Measurements from ENCODE around the gene MLYCD. TPM values are rescaled to one million over a fixed set of nuclear protein-coding genes. Genes with fewer than 3 reads are reported as not detected.
A peak's percentile ranks its signal among the peaks of the same experiment; 100 is the strongest.

MLYCD gene
- total and polyA plus RNA-seq, 4 donors: 3.7 to 24.4 (median 7.5) TPM

DNA sequence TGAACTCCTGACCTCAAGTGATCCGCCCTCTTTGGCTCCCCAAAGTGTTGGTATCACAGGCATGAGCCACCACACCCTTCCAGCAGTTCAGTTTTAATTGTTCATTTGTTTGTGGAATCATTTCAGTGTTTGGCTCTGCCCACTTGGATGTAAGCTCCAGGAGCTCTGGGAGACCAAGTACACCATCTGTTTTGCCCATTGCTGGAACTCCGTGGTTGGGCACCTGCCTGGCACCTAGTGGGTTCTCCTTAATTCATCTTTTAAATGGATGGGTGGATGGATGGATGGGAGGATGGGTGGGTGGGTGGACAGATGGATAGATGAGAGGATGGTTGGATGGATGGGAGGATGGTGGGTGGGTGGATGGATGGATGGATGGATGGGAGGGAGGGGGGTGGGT is 68.2 kb downstream of the MLYCD start (continued):
- TF ChIP-seq RXRA (IDR thresholded peaks at IDR 0.05): no peak
- no peak for TF ChIP-seq HNF4G (IDR thresholded peaks at IDR 0.05)

DNA sequence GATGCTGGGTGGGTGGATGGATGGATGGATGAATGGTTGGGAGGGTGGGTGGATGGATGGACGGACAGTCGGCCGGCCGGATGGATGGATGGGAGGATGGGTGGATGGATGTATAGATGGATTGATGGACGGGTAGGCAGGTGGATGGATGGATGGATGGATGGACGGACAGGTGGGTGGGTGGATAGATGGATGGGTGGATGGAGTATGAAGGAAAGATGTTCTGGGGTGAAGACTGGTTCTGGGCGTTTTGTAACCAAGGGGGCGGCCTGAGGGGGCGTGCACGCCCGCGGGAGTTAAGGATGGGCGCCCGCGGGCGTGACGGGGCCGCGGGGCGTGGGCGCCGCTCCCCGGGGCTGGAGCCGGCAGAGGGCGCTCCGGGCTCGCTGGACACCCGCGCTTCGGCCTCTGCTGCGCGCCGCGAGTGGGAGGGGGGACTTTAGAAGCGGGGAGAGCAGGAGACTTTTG is 69.0 kb downstream of the MLYCD start, which contains the start of gene NECAB2:
TSS of gene NECAB2 (plus strand) at position 407 of the 468 bp plus-strand sequence. CDS start 405 bp downstream, outside the sequence.
- Histone ChIP-seq H3K27ac (ENCODE audit: low read depth in 1 of 2, low read length in 2 of 2) (no peak within 1 kb of the TSS), H3K4me1 (ENCODE audit: control insufficient read depth in 4 of 4, insufficient read depth in 4 of 4, low read length in 3 of 4) (peaks cover 0 to 7% (median 1%) of the 10 kb centered on the region in 4 donors), H3K4me3 (ENCODE audit: low read depth in 1 of 3, low read length in 3 of 3) (peak within 1 kb of the TSS in 1 of 3 donors; percentile 38), H3K9me3 (ENCODE audit: control insufficient read depth in 4 of 4, low read length in 3 of 4) (no peaks in the 10 kb centered on the region), H3K36me3 (ENCODE audit: control insufficient read depth in 4 of 4, insufficient read depth in 3 of 4, low read depth in 1 of 4, low read length in 3 of 4) (peaks cover 4 to 32% (median 21%) of the 10 kb centered on the region in 4 donors), H3K9ac (ENCODE audit: low read depth in 1 of 2, low read length in 2 of 2) (no peak within 1 kb of the TSS), H3K27me3 (ENCODE audit: control insufficient read depth in 4 of 4, insufficient read depth in 4 of 4, low read length in 3 of 4) (no peaks in the 10 kb centered on the region)
- WGBS: 8% methylated on average over 35 of the region's 35 CpGs
- DNase-seq (ENCODE audit: low spot score): no peak
- no peak for TF ChIP-seq YY1 (IDR thresholded peaks at IDR 0.05)
- peak; percentile 24 to 48 for TF ChIP-seq RAD21 (IDR thresholded peaks at IDR 0.05)
- TF ChIP-seq, protein P1, sequence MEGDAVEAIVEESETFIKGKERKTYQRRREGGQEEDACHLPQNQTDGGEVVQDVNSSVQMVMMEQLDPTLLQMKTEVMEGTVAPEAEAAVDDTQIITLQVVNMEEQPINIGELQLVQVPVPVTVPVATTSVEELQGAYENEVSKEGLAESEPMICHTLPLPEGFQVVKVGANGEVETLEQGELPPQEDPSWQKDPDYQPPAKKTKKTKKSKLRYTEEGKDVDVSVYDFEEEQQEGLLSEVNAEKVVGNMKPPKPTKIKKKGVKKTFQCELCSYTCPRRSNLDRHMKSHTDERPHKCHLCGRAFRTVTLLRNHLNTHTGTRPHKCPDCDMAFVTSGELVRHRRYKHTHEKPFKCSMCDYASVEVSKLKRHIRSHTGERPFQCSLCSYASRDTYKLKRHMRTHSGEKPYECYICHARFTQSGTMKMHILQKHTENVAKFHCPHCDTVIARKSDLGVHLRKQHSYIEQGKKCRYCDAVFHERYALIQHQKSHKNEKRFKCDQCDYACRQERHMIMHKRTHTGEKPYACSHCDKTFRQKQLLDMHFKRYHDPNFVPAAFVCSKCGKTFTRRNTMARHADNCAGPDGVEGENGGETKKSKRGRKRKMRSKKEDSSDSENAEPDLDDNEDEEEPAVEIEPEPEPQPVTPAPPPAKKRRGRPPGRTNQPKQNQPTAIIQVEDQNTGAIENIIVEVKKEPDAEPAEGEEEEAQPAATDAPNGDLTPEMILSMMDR (IDR thresholded peaks at IDR 0.05; ENCODE audit: low read depth, low read length, missing input control): peak; percentile 44

DNA sequence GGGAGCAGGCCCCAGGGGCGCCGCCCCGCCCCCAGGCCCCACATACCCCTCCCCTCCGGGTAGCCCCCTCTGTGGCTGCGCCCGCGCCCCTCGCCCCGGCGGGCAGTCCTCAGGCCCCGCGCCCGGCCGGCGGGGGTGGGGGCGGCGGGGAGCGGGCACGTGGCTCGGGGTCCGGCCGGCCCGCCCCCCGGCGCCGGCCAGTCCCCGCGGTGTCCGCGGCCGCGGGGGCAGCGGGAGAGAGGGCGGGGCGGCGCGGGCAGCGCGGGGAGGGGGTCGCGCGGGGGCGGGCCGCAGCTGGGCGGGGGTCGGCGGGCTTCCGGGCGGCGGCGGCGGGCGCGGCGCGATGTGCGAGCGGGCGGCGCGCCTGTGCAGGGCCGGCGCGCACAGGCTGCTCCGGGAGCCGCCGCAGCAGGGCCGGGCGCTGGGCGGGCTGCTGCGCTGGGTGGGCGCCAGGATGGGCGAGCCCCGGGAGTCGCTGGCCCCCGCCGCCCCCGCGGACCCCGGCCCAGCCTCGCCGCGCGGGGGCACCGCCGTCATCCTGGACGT is 69.5 kb downstream of the MLYCD start:
- Histone ChIP-seq H3K36me3 (ENCODE audit: control insufficient read depth in 4 of 4, insufficient read depth in 3 of 4, low read depth in 1 of 4, low read length in 3 of 4) (peaks cover 4 to 27% (median 17%) of the 10 kb centered on the region in 4 donors), H3K4me3 (ENCODE audit: low read depth in 1 of 3, low read length in 3 of 3) (peak overlapping the region in 1 of 3 donors; percentile 38), H3K4me1 (ENCODE audit: control insufficient read depth in 4 of 4, insufficient read depth in 4 of 4, low read length in 3 of 4) (peaks cover 0 to 7% (median 1%) of the 10 kb centered on the region in 4 donors), H3K9me3 (ENCODE audit: control insufficient read depth in 4 of 4, low read length in 3 of 4) (no peaks in the 10 kb centered on the region), H3K27ac (ENCODE audit: low read depth in 1 of 2, low read length in 2 of 2) (no peak overlapping the region), H3K27me3 (ENCODE audit: control insufficient read depth in 4 of 4, insufficient read depth in 4 of 4, low read length in 3 of 4) (no peaks in the 10 kb centered on the region), H3K9ac (ENCODE audit: low read depth in 1 of 2, low read length in 2 of 2) (no peak overlapping the region)
- TF ChIP-seq, protein P2, sequence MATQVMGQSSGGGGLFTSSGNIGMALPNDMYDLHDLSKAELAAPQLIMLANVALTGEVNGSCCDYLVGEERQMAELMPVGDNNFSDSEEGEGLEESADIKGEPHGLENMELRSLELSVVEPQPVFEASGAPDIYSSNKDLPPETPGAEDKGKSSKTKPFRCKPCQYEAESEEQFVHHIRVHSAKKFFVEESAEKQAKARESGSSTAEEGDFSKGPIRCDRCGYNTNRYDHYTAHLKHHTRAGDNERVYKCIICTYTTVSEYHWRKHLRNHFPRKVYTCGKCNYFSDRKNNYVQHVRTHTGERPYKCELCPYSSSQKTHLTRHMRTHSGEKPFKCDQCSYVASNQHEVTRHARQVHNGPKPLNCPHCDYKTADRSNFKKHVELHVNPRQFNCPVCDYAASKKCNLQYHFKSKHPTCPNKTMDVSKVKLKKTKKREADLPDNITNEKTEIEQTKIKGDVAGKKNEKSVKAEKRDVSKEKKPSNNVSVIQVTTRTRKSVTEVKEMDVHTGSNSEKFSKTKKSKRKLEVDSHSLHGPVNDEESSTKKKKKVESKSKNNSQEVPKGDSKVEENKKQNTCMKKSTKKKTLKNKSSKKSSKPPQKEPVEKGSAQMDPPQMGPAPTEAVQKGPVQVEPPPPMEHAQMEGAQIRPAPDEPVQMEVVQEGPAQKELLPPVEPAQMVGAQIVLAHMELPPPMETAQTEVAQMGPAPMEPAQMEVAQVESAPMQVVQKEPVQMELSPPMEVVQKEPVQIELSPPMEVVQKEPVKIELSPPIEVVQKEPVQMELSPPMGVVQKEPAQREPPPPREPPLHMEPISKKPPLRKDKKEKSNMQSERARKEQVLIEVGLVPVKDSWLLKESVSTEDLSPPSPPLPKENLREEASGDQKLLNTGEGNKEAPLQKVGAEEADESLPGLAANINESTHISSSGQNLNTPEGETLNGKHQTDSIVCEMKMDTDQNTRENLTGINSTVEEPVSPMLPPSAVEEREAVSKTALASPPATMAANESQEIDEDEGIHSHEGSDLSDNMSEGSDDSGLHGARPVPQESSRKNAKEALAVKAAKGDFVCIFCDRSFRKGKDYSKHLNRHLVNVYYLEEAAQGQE (IDR thresholded peaks at IDR 0.05): no peak
- TF ChIP-seq, protein P3, sequence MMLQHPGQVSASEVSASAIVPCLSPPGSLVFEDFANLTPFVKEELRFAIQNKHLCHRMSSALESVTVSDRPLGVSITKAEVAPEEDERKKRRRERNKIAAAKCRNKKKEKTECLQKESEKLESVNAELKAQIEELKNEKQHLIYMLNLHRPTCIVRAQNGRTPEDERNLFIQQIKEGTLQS (IDR thresholded peaks at IDR 0.05): no peak
- TF ChIP-seq NR2F2 (IDR thresholded peaks at IDR 0.05) (no peak), YY1 (IDR thresholded peaks at IDR 0.05) (no peak), RAD21 (IDR thresholded peaks at IDR 0.05) (no peak), RXRA (IDR thresholded peaks at IDR 0.05) (no peak), FOXA2 (IDR thresholded peaks at IDR 0.05) (no peak), TAF1 (conservative IDR thresholded peaks at IDR 0.05) (no peak), HNF4G (IDR thresholded peaks at IDR 0.05) (no peak), HNF4A (conservative IDR thresholded peaks at IDR 0.05) (no peak), SP1 (IDR thresholded peaks at IDR 0.05) (no peak), JUND (IDR thresholded peaks at IDR 0.05) (no peak), GABPA (IDR thresholded peaks at IDR 0.05 in 1 of 2, conservative IDR thresholded peaks at IDR 0.05 in 1 of 2) (no peak)
- TF ChIP-seq, protein P4, sequence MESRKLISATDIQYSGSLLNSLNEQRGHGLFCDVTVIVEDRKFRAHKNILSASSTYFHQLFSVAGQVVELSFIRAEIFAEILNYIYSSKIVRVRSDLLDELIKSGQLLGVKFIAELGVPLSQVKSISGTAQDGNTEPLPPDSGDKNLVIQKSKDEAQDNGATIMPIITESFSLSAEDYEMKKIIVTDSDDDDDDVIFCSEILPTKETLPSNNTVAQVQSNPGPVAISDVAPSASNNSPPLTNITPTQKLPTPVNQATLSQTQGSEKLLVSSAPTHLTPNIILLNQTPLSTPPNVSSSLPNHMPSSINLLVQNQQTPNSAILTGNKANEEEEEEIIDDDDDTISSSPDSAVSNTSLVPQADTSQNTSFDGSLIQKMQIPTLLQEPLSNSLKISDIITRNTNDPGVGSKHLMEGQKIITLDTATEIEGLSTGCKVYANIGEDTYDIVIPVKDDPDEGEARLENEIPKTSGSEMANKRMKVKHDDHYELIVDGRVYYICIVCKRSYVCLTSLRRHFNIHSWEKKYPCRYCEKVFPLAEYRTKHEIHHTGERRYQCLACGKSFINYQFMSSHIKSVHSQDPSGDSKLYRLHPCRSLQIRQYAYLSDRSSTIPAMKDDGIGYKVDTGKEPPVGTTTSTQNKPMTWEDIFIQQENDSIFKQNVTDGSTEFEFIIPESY (IDR thresholded peaks at IDR 0.05): no peak
- TF ChIP-seq, protein P5, sequence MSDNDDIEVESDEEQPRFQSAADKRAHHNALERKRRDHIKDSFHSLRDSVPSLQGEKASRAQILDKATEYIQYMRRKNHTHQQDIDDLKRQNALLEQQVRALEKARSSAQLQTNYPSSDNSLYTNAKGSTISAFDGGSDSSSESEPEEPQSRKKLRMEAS (IDR thresholded peaks at IDR 0.05): no peak
- TF ChIP-seq, protein P1 (IDR thresholded peaks at IDR 0.05; ENCODE audit: low read depth, low read length, missing input control): no peak
- 5% methylated on average over 87 of the region's 87 CpGs for WGBS
- no peak for DNase-seq (ENCODE audit: low spot score)

All from liver (tissue), 9 donors.